IMR-90 (cell line): Measurements from ENCODE around the gene IFI27L2. TPM values are rescaled to one million over a fixed set of nuclear protein-coding genes. Genes with fewer than 3 reads are reported as not detected.

Experiments
- ATAC-seq: fragments of 200-7000 bp; cut with Tn5 transposase; 2 replicates; pipeline ENCODE4 v1.9.1; 2020; ENCODE audit warnings: low read depth, mild to moderate bottlenecking, moderate library complexity
- BruUV-seq: library from RNA; stranded (reverse); fragments of 400-500 nt; replicated peaks from 2 replicates; lab custom pipeline; 2021; lab: Mats Ljungman, UMichigan
- CTCF ChIA-PET: fragments of 300-600 bp; formaldehyde crosslinking; extraction: SDS; loops from one replicate; lab custom pipeline; 2021; ENCODE audit warnings: antibody characterized with exemption; lab: Yijun Ruan, JAX
- POLR2A ChIA-PET: fragments of 300-600 bp; sonication (Branson Sonifier 250); formaldehyde crosslinking; loops from one replicate; lab custom pipeline; 2022; ENCODE audit warnings: antibody characterized with exemption; ENCODE audit not compliant: unreplicated experiment; lab: Charles Lee
- DNase-seq: peaks from one replicate; pipeline ENCODE4 v3.0.0; 2013
- H2AFZ ChIP-seq: replicated peaks from 2 replicates; pipeline ENCODE3; 2013; ENCODE audit warnings: low read length, mild to moderate bottlenecking; ENCODE audit not compliant: poor library complexity
- H2AK5ac ChIP-seq: 2 replicates; pipeline ENCODE4 v1.6.1; 2013; ENCODE audit warnings: low read depth, low read length, inconsistent platforms
- H2AK9ac ChIP-seq: replicated peaks from 2 replicates; pipeline ENCODE3; 2013; ENCODE audit warnings: mild to moderate bottlenecking, low read depth, low read length, moderate library complexity; ENCODE audit not compliant: poor library complexity
- H2BK120ac ChIP-seq: 2 replicates; pipeline ENCODE4 v1.6.1; 2013; ENCODE audit warnings: low read depth, low read length, inconsistent platforms
- H2BK15ac ChIP-seq: 3 replicates; pipeline ENCODE4 v1.6.1; 2013; ENCODE audit warnings: low read depth, low read length, inconsistent platforms
- H2BK20ac ChIP-seq: 2 replicates; pipeline ENCODE4 v1.6.1; 2013; ENCODE audit warnings: low read depth, mild to moderate bottlenecking, inconsistent platforms, low read length, moderate library complexity
- H2BK5ac ChIP-seq: 2 replicates; pipeline ENCODE4 v1.6.1; 2013; ENCODE audit warnings: mild to moderate bottlenecking, low read depth, low read length, inconsistent platforms; ENCODE audit not compliant: poor library complexity, severe bottlenecking
- H3K14ac ChIP-seq: replicated peaks from 2 replicates; pipeline ENCODE4 v1.6.1; 2013; ENCODE audit warnings: low read depth, low read length, inconsistent platforms
- H3K18ac ChIP-seq: 2 replicates; pipeline ENCODE4 v1.6.1; 2013; ENCODE audit warnings: low read depth, low read length, control low read depth
- H3K23ac ChIP-seq: 2 replicates; pipeline ENCODE4 v1.6.1; 2013; ENCODE audit warnings: low read depth, low read length, inconsistent platforms
- H3K27ac ChIP-seq: 2 replicates; pipeline ENCODE4 v1.5.1; 2013; ENCODE audit warnings: mild to moderate bottlenecking, control low read depth, low read length; ENCODE audit not compliant: insufficient read depth
- H3K27me3 ChIP-seq: 2 replicates; pipeline ENCODE4 v1.6.1; 2013; ENCODE audit warnings: low read length; ENCODE audit not compliant: control insufficient read depth, insufficient read depth
- H3K36me3 ChIP-seq: 2 replicates; pipeline ENCODE4 v1.6.1; 2013; ENCODE audit warnings: low read length, mixed read lengths; ENCODE audit not compliant: control insufficient read depth, insufficient read depth
- H3K4ac ChIP-seq: 2 replicates; pipeline ENCODE4 v1.6.1; 2013; ENCODE audit warnings: low read depth, low read length, inconsistent platforms
- H3K4me1 ChIP-seq: 2 replicates; pipeline ENCODE4 v1.6.1; 2013; ENCODE audit warnings: low read length, mixed read lengths; ENCODE audit not compliant: control insufficient read depth, insufficient read depth
- H3K4me2 ChIP-seq: 2 replicates; pipeline ENCODE4 v1.6.1; 2013; ENCODE audit warnings: low read depth, mild to moderate bottlenecking, control low read depth, low read length, moderate library complexity
- H3K4me3 ChIP-seq: 2 replicates; pipeline ENCODE4 v1.5.1; 2013; ENCODE audit warnings: low read depth, mild to moderate bottlenecking, control low read depth, low read length, moderate library complexity; ENCODE audit not compliant: insufficient read depth
- H3K56ac ChIP-seq: 2 replicates; pipeline ENCODE4 v1.6.1; 2013; ENCODE audit warnings: low read length, inconsistent platforms; ENCODE audit not compliant: insufficient read depth; ENCODE audit errors: extremely low read depth
- H3K79me1 ChIP-seq, 2 experiments: 2 replicates each; pipeline ENCODE4 v1.6.1; 2013; ENCODE audit warnings: low read length in 2 of 2, inconsistent platforms in 1 of 2, low read depth in 1 of 2
- H3K9ac ChIP-seq: 2 replicates; pipeline ENCODE4 v1.6.1; 2013; ENCODE audit warnings: low read depth, low read length, control low read depth
- H3K9me1 ChIP-seq: 2 replicates; pipeline ENCODE4 v1.6.1; 2013; ENCODE audit warnings: low read length, inconsistent platforms; ENCODE audit not compliant: insufficient read depth
- H3K9me3 ChIP-seq: 2 replicates; pipeline ENCODE4 v1.6.1; 2013; ENCODE audit warnings: low read length; ENCODE audit not compliant: control insufficient read depth, insufficient read depth
- H4K20me1 ChIP-seq: 2 replicates; pipeline ENCODE4 v1.6.1; 2013; ENCODE audit warnings: low read length, inconsistent platforms; ENCODE audit not compliant: insufficient read depth
- H4K5ac ChIP-seq: 2 replicates; pipeline ENCODE4 v1.6.1; 2013; ENCODE audit warnings: mild to moderate bottlenecking, low read depth, low read length, control low read depth
- H4K8ac ChIP-seq, 2 experiments: 2 replicates each; pipeline ENCODE4 v1.6.1; 2013; ENCODE audit warnings: low read depth in 2 of 2, low read length in 2 of 2, control low read depth in 1 of 2, inconsistent platforms in 1 of 2
- H4K91ac ChIP-seq: 2 replicates; pipeline ENCODE4 v1.6.1; 2013; ENCODE audit warnings: low read depth, low read length, inconsistent platforms; ENCODE audit not compliant: insufficient read depth
- BHLHE40 ChIP-seq: fragments of 150-350 bp; IDR thresholded peaks from 2 replicates; pipeline ENCODE4 v1.6.1; 2016; ENCODE audit warnings: mild to moderate bottlenecking, low read depth, low read length
- CEBPB ChIP-seq: IDR thresholded peaks from 2 replicates; pipeline ENCODE4 v1.6.1; 2012; ENCODE audit warnings: low read depth, low read length, improper control_type of control experiment
- CHD1 ChIP-seq: IDR thresholded peaks from 2 replicates; pipeline ENCODE4 v1.6.1; 2012; ENCODE audit warnings: low read depth, low read length, improper control_type of control experiment
- FOS ChIP-seq: fragments of 150-350 bp; IDR thresholded peaks from 2 replicates; pipeline ENCODE4 v1.6.1; 2016; ENCODE audit warnings: low read depth, low read length
- MAFK ChIP-seq: IDR thresholded peaks from 2 replicates; pipeline ENCODE4 v1.6.1; 2012; ENCODE audit warnings: low read depth, low read length, improper control_type of control experiment
- MXI1 ChIP-seq: IDR thresholded peaks from 2 replicates; pipeline ENCODE4 v1.6.1; 2012; ENCODE audit warnings: low read depth, mild to moderate bottlenecking, low read length, moderate library complexity, borderline replicate concordance
- NFE2L2 ChIP-seq: fragments of 150-350 bp; IDR thresholded peaks from 2 replicates; pipeline ENCODE4 v1.6.1; 2016; ENCODE audit warnings: low read depth, mild to moderate bottlenecking, low read length
- RAD21 ChIP-seq: IDR thresholded peaks from 2 replicates; pipeline ENCODE4 v1.6.1; 2012; ENCODE audit warnings: low read length, improper control_type of control experiment
- RCOR1 ChIP-seq: IDR thresholded peaks from 2 replicates; pipeline ENCODE4 v1.6.1; 2012; ENCODE audit warnings: mild to moderate bottlenecking, low read length, improper control_type of control experiment; ENCODE audit not compliant: insufficient replicate concordance
- WGBS, 2 experiments: methylation state at CpG; one replicate each; pipeline versions ENCODE4 v1.1.5 to v1.1.7; 2013; ENCODE audit warnings: missing lambda C conversion rate in 2 of 2; ENCODE audit not compliant: insufficient read length in 1 of 2; ENCODE audit errors: extremely low coverage in 2 of 2; 5-methylcytosine and 5-hydroxymethylcytosine counted together
- dilution Hi-C: fragments of 300-500 bp; cut with HindIII; formaldehyde crosslinking; loops from one replicate; pipeline ENCODE4 v1.14.3; 2018; ENCODE audit warnings: low sequenced_read_pairs; ENCODE audit not compliant: unreplicated experiment
- in situ Hi-C: fragments of 300-500 bp; cut with MboI; formaldehyde crosslinking; loops from 3 replicates; pipeline ENCODE4 v1.14.3; 2019; ENCODE audit warnings: low sequenced_read_pairs, inconsistent platforms, mixed read lengths
- intact Hi-C: fragments of 100-400 bp; cut with micrococcal nuclease; formaldehyde crosslinking; loops from 2 replicates; pipeline ENCODE4 v1.10.0; 2022
- polyA plus RNA-seq, 3 experiments: library from polyadenylated mRNA; depleted of rRNA; stranded (reverse); fragments of >200 nt; gene quantifications; 2 replicates each; pipeline ENCODE4 v1.2.3, GENCODE V29; 2012; ENCODE audit warnings: low replicate concordance in 1 of 3
- total RNA-seq: library from RNA; depleted of rRNA; stranded (reverse); fragments of >200 nt; gene quantifications from 2 replicates; pipeline ENCODE4 v1.2.3, GENCODE V29; 2012
- TF ChIP-seq, protein P1 (sequence below): conservative IDR thresholded peaks from 2 replicates; pipeline ENCODE4 v1.5.1; 2012; ENCODE audit warnings: mild to moderate bottlenecking, low read depth, low read length, improper control_type of control experiment
- TF ChIP-seq, protein P2 (sequence below): fragments of 150-350 bp; IDR thresholded peaks from 2 replicates; pipeline ENCODE4 v1.6.1; 2017; ENCODE audit warnings: mild to moderate bottlenecking, antibody characterized with exemption, low read length, low read depth

The IFI27L2 gene
- total and polyA plus RNA-seq, 2 of the 4 experiments (the other 2 are of a cell fraction) = 43.0 to 187 TPM

DNA sequence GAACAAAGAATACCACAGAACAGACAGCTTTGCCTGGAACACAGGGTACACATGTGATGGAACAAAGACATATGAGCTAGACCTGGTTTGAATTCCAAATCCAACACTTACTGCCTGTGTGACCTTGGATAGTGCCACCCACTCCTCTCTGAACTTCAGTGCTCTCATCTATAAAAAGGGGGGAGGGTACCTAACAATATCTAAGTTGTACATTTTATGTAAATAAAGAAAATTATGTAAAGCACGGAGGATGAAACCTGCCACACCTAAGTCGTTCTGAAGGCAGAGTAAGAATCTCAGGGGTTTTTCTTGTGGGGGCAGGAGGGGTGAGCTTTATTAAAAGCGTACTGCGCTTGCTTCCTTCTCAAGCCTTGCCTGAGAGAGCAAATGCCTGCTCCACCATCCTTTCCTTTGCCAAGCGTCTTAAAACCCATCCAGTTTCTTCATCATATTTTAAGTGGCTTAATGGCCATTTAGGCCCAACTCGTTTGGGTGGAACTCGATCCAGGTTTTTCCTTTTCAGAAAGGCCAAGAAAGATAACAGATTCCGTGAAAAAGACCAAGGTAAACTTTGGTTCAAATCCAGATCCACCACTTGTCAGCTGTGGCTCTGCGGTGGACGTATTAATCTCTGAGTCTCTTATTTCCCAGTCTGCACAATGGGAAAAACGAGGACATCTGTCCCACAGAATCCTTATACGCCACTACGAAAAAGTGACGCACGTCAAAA lies 49.3 kb downstream of the IFI27L2 start:
- Histone ChIP-seq H3K36me3 (peaks cover 15% of the 10 kb centered on the region), H3K4ac (peak overlapping the region; percentile 17), H2BK15ac (no peak overlapping the region), H3K9ac (peak overlapping the region; percentile 84), H3K79me1 (peaks cover 22 to 50% of the 10 kb centered on the region in 2 experiments), H3K4me1 (peaks cover 6% of the 10 kb centered on the region), H3K56ac (peak overlapping the region; percentile 22; the same call in 1 of the 2 replicates), H2BK20ac (no peak overlapping the region), H3K9me1 (peaks cover 6% of the 10 kb centered on the region), H3K9me3 (no peaks in the 10 kb centered on the region), H3K4me2 (peak overlapping the region; percentile 99), H2AK5ac (no peak overlapping the region; the same call in 1 of the 2 replicates), H3K23ac (peak overlapping the region; percentile 65), H4K20me1 (peaks cover 32% of the 10 kb centered on the region), H4K91ac (no peak overlapping the region), H4K5ac (peak overlapping the region; percentile 77), H3K4me3 (peak overlapping the region; percentile 84), H2AFZ (peak overlapping the region; percentile 91), H2AK9ac (peak overlapping the region; percentile 58), H3K27me3 (no peaks in the 10 kb centered on the region), H3K27ac (peak overlapping the region; percentile 70), H2BK120ac (no peak overlapping the region), H4K8ac (peak overlapping the region; percentile 39 to 43; a peak in 3 of 4 replicates), H2BK5ac (peak overlapping the region; percentile 38), H3K18ac (peak overlapping the region; percentile 77), H3K14ac (peak overlapping the region; percentile 32)
- ATAC-seq = no peak; the same call in 1 of the 2 replicates
- CTCF ChIA-PET = interaction anchor here (0.7 to 1.6 kb wide), 2 partner anchors 44 to 57 kb away, joined by 3 to 8 read pairs; no protein-coding TSS in a partner anchor
- peak; percentile 42 for DNase-seq
- dilution Hi-C loops (no loop called here), intact Hi-C loops (loop anchor here (2.0 to 5.0 kb wide), 2 partner anchors 49 to 748 kb away; partner anchors contain the start of genes BTBD7 and IFI27L2), in situ Hi-C loops (no loop called here)
- TF ChIP-seq, protein P1, sequence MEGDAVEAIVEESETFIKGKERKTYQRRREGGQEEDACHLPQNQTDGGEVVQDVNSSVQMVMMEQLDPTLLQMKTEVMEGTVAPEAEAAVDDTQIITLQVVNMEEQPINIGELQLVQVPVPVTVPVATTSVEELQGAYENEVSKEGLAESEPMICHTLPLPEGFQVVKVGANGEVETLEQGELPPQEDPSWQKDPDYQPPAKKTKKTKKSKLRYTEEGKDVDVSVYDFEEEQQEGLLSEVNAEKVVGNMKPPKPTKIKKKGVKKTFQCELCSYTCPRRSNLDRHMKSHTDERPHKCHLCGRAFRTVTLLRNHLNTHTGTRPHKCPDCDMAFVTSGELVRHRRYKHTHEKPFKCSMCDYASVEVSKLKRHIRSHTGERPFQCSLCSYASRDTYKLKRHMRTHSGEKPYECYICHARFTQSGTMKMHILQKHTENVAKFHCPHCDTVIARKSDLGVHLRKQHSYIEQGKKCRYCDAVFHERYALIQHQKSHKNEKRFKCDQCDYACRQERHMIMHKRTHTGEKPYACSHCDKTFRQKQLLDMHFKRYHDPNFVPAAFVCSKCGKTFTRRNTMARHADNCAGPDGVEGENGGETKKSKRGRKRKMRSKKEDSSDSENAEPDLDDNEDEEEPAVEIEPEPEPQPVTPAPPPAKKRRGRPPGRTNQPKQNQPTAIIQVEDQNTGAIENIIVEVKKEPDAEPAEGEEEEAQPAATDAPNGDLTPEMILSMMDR = no peak
- TF ChIP-seq, protein P2, sequence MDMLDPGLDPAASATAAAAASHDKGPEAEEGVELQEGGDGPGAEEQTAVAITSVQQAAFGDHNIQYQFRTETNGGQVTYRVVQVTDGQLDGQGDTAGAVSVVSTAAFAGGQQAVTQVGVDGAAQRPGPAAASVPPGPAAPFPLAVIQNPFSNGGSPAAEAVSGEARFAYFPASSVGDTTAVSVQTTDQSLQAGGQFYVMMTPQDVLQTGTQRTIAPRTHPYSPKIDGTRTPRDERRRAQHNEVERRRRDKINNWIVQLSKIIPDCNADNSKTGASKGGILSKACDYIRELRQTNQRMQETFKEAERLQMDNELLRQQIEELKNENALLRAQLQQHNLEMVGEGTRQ = no peak
- TF ChIP-seq MAFK (no peak), NFE2L2 (no peak), FOS (no peak), MXI1 (no peak), RCOR1 (no peak), RAD21 (no peak), CEBPB (no peak), BHLHE40 (no peak), CHD1 (no peak)
- WGBS, 2 experiments = 0% methylated on average over 4 of the region's 15 CpGs; no CpG with 5 or more reads in 1 of the 2 experiments
- BruUV-seq = no TSS peak
- POLR2A ChIA-PET = interaction anchor here (1.2 kb wide), 1 partner anchor 20 kb away, joined by 3 read pairs; no protein-coding TSS in a partner anchor
